ENCODE data around the gene LTBP2.
"Not testable (repeated sequence)": the region's sequence is repeated elsewhere in the genome, so short reads cannot be mapped to it uniquely, and the experiment has no call there.

Gene LTBP2

DNA sequence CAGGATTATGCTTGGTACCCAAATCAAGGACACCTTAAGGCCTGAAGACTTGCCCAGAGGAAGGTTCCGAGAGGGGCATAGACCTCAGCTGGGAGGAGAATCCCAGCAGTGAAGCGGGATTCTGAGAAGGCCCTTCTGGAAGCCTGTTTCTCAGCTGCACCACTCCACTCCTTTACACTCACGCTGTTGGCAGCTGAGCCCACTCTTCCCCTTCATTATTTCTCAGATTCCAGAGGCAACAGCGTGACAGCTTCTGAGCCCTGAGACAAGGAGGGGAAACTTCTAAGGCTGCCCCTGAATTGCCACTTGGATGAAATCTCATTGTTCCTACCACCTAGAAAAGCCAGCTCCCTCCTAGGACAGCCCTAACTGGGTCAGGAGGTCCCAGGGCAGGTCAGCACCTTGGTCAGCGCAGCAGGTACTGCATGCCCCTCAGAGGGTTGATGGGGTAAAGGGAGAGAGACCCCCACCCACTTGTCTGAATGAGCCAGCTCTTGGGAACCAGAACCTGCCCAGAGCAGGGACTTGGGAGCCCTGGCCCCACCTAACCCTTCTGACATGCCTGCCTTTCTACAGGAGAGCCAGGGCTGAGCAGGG is 64.6 kb downstream of the LTBP2 start:
- no peak for DNase-seq

DNA sequence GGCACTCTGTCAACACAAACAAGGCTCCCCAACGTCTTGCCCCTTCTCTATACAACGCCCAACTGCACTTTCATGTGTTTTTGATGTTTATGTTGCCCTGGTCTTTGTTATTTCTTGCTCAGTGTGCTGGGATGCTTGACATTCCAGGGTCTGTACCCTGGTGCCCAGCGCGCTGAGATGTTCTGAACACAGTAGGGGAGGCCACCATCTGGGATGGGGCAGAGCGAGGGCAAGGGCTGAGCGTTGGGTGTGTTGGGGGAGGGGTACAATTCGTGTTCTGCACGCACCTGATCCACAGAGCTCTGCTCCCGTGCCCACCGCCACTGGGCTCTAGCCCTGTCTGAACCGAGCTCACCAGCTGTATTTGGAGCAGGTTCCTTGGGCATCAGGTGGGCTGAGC is 65.6 kb downstream of the LTBP2 start:
- no peak for DNase-seq

DNA sequence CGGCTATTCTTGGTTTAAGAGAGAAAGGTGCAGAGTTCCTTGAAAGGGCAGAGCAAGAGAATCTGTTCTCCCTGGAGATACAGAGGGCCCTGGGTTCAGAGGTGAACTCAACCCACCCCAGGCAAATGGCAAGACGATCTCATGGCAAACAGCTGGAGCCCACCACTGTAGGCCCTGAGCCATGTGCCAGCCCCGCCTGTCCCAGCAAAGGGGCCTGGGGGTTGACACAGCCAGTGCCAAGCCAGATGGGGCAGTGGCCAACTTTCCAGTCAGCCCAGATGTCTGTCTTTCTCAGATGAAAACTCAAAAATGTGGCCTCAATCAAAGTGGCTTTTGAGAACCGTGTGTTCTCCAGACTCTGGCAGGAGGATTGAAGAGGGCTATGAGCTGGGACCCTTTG is 66.7 kb downstream of the LTBP2 start:
- peak; percentile 46 for DNase-seq

DNA sequence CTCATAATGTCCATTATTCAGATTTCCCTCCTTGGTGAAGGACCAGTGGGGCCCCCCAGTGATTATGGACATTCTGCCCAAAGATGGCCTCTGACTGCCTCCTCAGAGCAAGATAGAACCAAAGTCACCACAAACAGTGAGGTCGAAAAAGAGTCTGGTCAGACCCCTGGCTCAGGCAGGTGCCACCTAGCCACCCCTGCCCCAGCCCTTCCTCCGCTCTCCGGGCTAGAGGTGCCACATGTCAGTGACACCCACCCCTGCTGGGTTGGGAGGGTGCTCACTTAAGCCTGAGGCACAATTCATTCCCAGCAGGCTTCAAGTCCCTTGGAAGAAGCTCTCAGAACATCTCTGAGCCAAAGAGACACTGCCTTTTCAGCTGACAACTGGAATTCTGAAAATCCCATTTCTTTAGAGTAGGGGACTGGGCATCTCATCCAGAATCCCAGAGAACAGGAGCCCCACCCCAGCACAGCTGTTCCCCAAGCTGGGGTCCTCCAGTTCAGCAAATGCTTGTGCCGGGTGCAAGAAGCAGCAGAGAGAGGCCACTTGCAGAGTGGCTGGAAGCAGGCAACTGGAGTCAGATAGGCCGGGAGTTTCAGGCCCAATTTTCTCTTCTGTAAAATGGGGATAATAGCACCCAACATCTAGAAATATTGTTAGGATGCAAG is 68.1 kb downstream of the LTBP2 start:
- no peak for DNase-seq

DNA sequence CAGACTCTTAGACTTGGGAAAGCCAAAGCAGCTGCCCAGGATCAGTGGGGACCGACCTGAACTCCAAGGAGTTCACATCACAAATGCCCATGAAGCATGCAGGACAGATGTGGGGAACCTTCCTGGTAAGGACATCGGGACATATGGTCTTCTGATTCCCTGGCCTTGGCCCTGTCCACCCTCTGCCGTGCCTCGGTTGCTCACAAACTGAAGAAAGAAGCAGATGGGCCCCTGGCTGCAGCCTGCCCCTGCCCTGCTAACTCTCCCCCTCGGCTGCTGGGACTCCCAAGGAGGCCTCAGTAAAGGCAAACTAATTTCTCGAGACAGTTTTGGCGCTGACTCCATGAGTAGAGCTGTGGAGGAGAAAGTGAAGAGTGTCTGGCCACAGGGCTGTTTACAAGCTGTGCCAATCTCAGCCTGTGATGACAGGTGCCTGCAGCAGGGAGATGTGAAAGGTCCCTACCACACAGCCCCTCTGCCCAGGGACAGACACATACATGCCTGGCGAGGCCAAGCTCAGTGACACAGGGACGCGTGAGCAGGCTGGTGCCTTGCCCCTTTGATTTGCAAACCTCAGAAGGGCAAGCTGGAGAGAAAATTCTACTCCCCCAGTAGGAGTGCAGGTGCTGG is 69.9 kb downstream of the LTBP2 start:
- no peak for DNase-seq

DNA sequence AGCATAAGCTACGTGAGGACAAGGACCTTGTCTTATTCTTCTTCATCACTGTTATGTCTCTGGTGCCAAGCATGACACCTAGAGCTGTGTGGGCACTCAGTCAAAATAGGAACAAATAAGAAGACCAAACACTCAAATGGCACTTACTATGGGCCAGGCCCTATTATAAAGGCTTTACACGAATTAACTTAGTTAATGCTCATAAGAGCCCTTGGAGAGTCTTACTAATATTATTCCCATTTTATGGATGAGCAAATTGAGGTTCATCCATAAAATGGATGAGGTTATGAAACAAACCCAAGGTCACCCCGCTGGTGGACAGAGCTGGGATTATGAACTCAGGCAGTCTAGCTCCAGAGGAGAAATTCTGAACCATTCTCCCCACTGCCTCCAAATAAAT is 70.8 kb downstream of the LTBP2 start:
- no peak for DNase-seq

DNA sequence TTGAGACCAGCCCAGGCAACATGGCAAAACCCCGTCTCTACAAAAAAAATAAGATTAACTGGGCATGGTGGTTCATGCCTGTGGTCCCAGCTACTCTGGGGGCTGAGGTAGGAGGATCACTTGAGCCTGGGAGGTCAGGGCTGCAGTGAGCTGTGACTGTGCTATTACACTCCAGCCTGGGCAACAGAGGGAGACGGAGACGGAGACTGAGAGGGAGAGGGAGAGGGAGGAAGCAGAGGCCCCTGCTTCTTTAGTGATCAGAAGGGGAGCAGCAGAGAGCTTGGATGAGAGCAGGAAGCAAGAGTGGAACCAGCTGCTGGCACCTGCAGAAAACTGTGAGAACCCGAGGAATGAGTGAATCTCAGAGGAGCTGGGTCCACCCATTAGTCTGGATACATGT is 72.5 kb downstream of the LTBP2 start:
- DNase-seq: no peak

DNA sequence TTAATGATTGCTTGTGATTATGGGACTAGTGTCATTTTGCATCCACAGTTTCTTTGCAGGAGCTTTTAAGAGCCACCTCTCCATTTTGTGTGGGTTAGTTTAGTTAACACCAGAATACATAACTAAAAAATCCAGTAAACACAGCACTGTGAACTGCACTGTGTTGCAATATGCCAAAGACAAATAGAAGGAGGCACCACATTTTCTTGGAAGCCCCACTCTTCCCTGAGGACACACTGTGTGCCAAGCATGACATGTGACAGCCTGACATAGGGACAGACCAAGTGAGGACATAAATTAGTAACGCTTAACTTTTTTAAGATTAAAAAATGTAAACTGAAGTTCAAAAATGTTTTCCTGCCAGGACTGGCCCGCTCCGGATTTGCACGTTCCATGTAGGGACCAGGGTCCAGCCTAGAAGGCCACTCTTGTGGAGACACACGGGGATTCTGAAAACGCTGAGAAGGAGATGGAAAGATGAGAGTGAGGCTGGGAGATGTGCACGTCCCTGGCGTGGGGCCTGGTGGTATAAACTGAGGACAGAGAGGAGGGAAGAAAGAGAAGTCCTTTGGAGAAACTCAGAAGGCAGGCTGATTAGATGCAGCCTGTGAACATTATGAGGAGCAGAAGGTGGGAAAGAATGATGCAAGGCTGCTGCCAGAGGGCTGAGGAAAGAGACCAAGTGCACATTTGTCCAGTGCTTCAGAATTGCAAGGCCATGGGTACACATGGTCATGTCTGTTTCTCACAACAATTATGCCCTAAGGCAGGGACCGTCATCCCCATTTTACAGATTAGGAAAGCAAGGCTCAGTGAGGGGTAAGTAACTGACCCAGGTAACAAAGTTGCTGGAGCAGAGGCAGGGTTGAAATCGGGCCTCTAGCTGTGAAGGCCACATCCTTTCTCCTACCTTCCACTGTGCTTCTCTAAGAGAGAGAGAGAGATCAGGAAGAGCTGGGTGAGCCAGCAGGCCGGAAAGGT is 73.3 kb downstream of the LTBP2 start:
- DNase-seq: no peak

DNA sequence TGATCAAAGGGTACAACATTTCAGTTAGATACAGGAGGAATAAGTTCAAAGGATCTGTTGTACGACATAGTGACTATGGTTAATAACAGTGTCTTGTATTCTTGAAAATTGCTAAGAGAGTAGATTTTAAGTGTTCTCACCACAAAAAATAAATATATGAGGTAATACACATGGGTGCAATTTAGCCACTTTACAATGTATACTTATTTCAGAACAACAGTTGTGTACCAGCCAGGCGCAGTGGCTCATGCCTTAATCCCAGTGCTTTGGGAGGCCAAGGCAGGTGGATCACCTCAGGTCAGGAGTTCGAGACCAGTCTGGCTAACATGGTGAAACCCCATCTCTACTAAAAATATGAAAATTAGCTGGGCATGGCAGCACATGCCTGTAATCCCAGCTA is 75.7 kb downstream of the LTBP2 start:
- DNase-seq: not testable (repeated sequence)

DNA sequence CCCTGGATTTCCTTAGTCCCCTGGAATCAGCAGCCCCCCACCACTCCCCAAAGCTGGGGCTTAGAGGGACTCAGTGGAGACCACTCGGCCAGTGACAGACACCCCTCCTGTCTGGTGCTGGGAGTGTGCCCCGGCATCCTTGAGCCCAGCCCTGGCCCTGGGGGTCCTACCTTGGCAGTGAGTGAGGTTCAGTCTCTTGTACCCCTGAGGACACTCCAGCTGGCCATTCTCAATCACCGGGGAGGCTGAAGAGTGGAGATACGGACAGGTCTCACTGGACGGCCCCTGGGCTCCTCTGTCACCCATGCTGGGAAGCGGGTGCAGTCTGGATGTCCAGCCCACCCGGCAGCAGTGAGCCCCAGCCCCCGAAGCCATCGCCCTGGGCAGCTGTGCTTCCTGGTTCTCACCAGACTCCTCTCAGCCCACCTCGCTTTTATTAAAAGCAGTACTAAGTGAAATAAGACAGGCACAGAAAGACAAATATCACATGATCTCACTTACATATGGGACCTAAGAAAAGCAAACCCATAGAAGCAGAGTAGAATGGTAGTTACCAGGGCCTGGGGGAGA is 76.2 kb downstream of the LTBP2 start:
- DNase-seq: no peak

DNA sequence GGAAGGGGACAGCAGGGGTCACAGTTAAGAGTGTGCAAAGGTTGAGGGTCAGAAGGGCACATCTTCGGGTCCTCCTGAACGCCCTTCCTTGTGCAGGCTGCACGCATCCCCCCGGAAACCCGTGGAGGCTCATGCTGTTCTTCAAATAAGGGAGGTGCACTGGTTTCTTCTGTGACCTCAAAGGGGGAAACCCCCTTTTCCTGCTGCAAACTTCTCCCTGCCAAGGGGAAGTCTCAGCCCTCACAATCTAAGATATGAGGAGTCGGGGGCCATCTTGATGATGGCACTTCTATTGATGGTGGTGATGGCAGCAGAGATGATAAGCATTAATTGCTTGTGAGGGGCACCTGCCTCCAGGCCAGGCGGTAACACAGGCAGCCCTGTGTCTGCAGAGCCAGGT is 78.5 kb downstream of the LTBP2 start:
- no peak for DNase-seq

DNA sequence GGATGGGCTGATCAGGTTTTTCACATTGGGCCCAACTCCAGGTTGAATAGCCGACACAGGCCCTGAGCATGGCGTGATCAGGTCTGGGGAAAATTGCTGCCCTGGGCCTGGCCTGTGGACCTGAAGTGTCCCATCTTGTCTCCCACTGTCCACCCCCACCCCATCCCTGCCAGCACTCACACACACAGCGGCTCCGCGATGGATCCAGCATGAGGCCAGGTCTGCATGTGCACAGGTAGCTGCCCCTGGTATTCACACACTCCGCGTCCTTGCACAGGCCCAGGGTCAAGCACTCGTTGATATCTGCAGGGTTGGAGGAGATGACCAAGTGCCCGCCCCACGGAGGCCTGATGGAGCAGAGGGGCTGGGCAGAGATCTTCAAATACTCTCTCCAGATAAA is 79.8 kb downstream of the LTBP2 start:
- no peak for DNase-seq

DNA sequence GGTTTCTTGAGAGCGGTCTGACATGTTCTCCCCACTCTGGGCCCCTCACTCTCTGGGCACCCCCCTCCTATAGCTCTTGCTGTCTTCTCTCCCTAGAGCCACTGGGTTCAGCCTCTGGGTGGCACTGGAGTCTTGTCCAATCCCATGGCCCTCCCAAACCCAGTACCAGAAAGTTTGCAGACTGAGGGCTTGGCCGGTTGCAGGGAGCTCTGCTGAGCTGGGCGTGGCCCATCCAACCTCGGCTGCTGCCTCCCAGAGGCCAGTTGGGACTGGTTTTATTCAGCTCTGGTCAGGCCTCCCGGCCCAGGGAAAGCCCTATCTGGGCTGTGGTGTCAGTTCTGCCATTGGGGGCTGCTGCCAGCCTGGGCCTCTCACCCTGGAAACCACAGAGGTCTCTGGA is 80.6 kb downstream of the LTBP2 start:
- DNase-seq: no peak

DNA sequence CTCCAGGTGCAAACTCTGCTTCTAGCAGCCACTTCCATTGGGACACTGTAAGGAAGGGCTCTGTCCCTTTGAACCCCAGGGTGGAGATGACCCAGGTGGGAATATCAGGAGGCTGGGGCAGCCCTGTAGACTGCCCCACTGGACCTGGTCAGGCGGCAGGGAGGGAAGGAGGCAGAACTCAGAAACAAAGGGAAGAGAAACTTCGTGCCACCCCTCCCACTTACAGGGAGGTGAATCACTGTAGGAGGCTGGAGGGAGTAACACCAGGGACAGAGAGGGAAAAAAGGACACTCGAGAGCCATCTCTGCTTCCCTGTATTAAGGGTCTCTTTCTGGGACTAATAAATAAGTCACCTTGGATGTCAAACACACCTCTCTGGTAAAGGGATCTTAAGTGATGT is 81.0 kb downstream of the LTBP2 start:
- DNase-seq: no peak

DNA sequence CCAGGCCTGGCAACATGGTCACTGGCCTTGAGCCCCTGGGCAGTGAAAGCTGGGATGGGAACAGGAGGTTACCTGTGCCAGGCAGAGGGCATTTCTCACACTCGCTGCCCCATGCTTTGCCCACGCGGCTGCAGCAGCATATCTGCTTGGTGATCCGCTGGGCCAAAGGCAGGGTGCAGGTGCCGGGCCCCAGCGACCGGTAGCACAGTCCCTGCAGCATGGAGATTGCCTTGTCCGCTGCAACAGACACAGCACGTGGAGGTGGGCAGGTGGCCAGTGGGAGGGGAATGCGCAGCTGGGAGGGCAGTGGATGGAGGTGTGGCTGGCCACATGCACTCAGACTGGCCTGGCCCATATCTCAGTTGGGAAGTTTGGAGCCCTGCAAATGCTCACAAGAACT is 83.2 kb downstream of the LTBP2 start:
- no peak for DNase-seq

DNA sequence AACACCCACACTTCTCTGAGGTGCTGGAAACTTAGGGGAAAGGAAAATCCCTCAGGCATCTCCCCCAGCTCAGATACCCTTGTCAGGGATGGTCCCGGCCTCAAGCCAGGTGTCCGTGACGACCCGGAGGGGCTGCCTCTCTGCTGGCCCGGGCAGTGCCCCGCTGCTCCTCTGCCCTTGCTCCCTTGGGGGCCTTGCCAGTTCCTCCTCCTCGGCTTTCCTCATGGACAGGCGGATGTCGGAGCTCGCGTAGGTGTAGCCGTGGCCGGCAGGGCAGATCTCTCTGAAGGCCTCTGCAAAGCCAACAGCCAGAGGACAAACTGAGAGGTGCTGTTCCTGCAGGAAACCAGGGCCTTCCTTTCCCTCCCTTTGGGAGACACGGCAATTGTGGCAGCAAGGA is 83.6 kb downstream of the LTBP2 start:
- DNase-seq: no peak

DNA sequence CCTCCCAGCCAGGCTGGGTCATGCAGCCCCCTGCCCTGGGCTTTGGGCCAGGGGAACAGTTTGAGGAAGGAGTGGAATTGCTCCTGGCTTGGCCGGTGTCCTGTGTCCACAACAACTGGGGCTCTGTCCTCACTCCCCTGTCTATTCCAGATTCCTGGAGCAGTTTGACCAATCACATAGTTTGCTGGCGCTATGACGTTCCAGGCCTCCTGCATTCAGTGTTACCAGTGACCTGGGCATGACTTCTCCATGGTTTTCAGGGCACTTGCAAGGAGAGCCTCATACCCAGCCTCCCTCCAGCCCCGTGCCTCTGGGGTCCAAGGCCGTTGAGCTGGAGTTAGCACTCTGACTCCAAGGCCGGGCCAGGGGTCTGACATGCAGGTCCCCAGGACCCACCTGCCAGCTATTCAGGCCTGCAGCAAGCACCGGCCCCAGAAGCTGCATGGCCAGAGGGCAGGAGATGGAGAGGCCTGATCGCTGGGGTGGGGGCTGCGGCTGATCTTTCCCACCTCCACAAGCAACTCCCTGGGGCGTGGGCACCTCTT is 84.2 kb downstream of the LTBP2 start:
- no peak for DNase-seq

DNA sequence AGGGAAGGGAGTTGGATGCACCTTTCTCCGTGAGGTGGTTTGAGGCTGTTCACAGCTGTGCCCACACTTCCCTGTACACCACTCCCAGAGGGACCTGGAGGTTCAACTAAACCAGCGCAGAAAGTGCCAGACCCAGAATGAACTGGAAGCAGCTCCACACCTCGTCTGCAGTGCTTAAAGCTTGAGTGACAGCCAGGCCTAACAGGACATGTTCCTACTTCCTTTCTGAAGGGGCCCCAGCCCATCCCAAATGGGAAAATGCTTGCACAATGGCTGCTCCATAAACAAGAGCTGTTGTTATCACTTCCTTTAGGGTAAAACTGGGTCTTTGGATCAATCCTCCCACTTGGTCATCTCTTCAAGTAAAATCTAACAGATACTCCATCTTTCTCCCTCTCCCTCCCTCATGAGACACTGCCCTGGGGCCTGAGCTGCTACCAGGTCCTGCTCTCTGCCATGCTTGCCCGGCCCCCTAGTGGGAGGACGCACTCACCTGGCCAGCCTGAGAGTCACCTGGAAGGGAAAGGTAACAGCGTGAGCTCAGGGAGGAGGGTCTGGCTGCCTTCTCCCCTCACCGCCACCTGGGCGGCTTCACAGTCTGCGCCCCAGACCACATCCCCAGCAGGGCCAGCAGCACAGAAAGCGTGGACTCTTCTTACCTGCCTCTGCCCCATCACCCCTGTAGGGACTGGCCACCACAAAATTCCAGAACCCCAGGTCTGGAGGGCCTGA is 85.0 kb downstream of the LTBP2 start:
- no peak for DNase-seq

DNA sequence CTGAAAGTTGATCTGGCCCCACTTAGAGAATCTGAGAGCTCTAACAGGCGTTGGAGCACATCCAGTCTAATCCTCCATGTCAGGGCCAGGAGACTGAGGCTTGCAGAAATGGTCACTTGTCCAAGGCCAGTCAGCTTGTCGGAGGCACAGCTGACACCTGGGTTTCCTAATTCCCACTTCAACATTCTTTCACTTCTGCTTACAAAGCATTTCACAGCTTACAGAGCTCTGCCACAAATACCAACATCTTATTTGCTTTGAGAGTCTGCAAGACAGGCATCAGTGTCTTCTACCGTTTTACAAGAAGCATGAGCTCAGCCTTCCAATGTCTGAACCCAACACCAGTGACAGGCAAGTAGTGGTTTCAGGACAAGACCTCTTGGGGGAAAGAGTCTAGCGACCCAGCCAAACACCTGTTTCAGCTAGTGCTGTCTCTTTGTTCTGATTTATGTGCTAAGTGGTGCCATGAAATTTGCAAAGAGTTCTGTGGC is 86.6 kb downstream of the LTBP2 start:
- DNase-seq: no peak

DNA sequence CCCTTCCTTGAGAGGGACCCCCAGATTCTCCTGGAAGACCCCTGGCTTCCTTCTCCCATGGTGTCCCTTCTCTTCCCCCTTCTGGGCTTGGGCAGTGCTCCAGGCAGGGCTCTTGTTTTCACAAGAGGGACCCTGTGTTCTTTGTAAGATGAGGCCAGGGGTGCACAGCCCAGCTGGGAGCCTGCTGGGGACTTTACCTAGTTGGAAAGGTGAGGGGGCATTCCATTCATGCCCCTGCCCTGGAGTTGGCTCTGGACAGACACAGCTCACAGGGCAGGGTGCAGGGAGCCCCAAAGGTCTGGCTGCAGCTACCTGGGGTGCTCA is 87.3 kb downstream of the LTBP2 start:
- DNase-seq: no peak

DNA sequence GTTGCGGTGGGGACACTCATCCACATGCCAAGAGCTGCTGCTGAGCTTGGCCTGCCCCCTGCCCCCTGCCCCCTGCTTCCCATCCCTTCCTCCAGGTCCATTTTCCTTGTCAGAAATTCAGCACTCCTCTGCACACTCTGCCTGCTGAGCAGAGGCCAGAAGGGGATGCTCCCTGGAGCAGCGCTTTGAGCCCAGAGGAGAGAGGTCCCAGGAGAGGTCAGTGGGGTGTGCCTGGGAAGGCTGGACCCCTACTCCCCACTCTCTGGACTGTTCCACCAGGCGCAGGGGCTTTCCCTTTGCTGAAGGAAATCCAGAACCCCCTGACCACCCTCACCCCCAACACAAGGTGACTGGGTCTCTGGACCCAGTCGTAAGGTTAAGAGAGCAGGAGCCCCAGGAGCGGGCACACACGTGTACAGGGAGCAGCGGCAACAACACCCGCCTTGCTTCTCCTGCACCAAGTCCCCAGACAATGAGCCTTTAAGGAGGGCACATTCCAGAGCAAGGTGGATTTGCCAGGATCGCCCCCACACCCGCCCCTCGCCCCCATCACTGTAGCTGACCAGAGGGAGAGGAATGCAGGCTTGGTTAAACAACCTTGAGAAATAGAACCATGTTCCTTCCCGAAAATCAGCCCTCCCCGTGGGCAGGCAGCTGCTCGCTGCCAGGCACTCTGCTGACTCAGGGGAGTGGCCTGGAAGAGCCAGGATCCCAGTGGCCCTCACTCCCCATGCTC is 87.8 kb downstream of the LTBP2 start:
- DNase-seq: no peak

All from NCI-H1694 (cell line).